ENCODE data around the gene ETV3.
"Not testable (repeated sequence)": the region's sequence is repeated elsewhere in the genome, so short reads cannot be mapped to it uniquely, and the experiment has no call there.

The ETV3 gene

DNA sequence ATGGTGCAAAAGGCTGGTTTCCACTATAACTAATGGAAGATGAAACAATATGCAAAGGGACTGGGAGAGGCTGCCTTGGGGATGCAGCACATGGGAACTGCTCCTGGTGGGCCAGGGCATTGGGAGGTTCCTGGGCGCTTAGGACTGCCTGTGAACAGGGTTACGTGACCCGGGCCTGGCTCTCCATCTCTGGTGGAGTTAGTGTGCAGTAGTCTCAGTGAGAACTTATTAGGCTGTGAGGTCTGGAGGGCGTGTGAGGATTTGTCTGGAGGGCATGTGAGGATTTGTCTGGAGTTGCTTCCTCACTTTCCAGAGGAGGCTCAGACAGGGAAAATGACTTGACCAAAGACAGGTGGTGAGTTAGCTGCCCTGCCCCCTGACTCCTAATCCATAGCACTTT is 37.0 kb downstream of the ETV3 start:
- H3K27ac ChIP-seq (ENCODE audit: low read length): no peak overlapping the region
- no peaks in the 10 kb centered on the region for H4K20me1 ChIP-seq (ENCODE audit: insufficient read depth, low read length)
- H3K4me1 ChIP-seq (ENCODE audit: low read length): peaks cover 41% of the 10 kb centered on the region
- H3K4me2 ChIP-seq (ENCODE audit: low read length): no peak overlapping the region
- H3K36me3 ChIP-seq (replicated peaks; ENCODE audit: low read depth, low read length): no peaks in the 10 kb centered on the region
- no peak overlapping the region for H3K4me3 ChIP-seq (ENCODE audit: low read length)
- no peak overlapping the region for H3K9ac ChIP-seq (ENCODE audit: low read length)
- H2AFZ ChIP-seq (ENCODE audit: low read depth, low read length): no peak overlapping the region
- TF ChIP-seq, protein P1, sequence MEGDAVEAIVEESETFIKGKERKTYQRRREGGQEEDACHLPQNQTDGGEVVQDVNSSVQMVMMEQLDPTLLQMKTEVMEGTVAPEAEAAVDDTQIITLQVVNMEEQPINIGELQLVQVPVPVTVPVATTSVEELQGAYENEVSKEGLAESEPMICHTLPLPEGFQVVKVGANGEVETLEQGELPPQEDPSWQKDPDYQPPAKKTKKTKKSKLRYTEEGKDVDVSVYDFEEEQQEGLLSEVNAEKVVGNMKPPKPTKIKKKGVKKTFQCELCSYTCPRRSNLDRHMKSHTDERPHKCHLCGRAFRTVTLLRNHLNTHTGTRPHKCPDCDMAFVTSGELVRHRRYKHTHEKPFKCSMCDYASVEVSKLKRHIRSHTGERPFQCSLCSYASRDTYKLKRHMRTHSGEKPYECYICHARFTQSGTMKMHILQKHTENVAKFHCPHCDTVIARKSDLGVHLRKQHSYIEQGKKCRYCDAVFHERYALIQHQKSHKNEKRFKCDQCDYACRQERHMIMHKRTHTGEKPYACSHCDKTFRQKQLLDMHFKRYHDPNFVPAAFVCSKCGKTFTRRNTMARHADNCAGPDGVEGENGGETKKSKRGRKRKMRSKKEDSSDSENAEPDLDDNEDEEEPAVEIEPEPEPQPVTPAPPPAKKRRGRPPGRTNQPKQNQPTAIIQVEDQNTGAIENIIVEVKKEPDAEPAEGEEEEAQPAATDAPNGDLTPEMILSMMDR (IDR thresholded peaks at IDR 0.05; ENCODE audit: low read depth, low read length): no peak
- no peak for TF ChIP-seq EZH2phosphoT487 (IDR thresholded peaks at IDR 0.05; ENCODE audit: low read depth)
- no peaks in the 10 kb centered on the region for H3K9me3 ChIP-seq (ENCODE audit: insufficient read depth, low read length)
- H3K27me3 ChIP-seq (ENCODE audit: low read depth, low read length): no peaks in the 10 kb centered on the region
- H3K79me2 ChIP-seq (ENCODE audit: low read length): no peaks in the 10 kb centered on the region

DNA sequence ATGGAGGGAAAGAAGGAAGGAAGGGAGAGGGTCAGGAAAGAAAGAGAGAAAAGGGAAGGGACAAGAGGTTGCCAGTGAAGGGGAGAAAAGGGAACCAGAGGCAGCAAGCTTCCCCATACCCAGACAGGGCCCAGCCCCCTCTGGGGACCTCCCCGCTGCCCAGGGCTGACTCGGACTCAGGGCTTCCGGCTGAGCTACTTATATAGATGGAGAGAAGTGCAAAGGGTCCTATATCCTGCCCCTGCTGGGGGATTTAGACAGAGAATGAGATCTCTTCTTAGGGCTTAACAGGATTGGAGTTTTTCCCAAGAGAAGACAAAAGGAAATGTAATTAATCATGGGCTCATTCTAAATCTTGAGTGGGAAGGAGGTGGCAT is 38.6 kb downstream of the ETV3 start, which contains the start of gene ETV3L:
Gene ETV3L (minus strand): TSS at position 176 of the 377 bp plus-strand sequence. CDS start 285 bp downstream, outside the sequence.
- no peaks in the 10 kb centered on the region for H3K79me2 ChIP-seq (ENCODE audit: low read length)
- H3K9ac ChIP-seq (ENCODE audit: low read length): no peak within 1 kb of the TSS
- no peaks in the 10 kb centered on the region for H4K20me1 ChIP-seq (ENCODE audit: insufficient read depth, low read length)
- H3K27ac ChIP-seq (ENCODE audit: low read length): no peak within 1 kb of the TSS
- H3K4me3 ChIP-seq (ENCODE audit: low read length): no peak within 1 kb of the TSS
- H2AFZ ChIP-seq (ENCODE audit: low read depth, low read length): no peak within 1 kb of the TSS
- TF ChIP-seq, protein P1 (IDR thresholded peaks at IDR 0.05; ENCODE audit: low read depth, low read length): no peak
- no peak for TF ChIP-seq EZH2phosphoT487 (IDR thresholded peaks at IDR 0.05; ENCODE audit: low read depth)
- H3K4me1 ChIP-seq (ENCODE audit: low read length): peaks cover 26% of the 10 kb centered on the region
- no peaks in the 10 kb centered on the region for H3K36me3 ChIP-seq (replicated peaks; ENCODE audit: low read depth, low read length)
- no peak within 1 kb of the TSS for H3K4me2 ChIP-seq (ENCODE audit: low read length)
- no peaks in the 10 kb centered on the region for H3K27me3 ChIP-seq (ENCODE audit: low read depth, low read length)
- H3K9me3 ChIP-seq (ENCODE audit: insufficient read depth, low read length): no peaks in the 10 kb centered on the region

DNA sequence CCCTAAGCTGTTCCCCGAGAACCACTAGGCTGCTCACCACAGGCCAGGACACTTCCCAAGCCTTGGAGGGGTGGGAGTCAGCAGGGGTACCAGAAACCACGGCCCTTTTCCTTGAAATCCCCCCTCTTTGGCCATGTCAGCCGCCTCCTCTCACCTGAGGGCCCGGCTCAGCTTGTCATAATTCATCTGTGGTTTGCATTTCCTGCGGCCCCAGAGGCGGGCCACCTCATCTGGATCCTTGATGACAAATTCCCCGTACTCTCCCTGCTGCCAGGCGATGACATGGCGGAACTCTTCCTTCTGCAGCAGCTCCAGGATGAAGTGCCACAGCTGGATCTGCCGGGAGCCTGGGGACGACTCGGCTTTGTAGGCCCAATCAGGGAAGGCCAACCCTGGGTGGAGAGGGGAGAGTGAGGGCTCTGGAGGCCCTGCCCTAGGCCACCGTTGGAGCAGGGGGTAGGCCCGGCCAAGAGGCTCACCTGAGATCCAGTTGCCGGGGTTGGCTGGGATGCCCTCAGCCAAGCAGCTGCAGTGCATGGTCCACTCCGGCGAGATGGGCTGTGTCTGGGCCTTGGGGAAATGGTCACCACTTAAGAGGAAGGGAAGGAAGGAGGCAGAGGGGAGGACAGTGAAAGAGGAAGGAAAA is 39.1 kb downstream of the ETV3 start:
- H2AFZ ChIP-seq (ENCODE audit: low read depth, low read length); H3K4me3 ChIP-seq (ENCODE audit: low read length); H3K9me3 ChIP-seq (ENCODE audit: insufficient read depth, low read length); H3K4me2 ChIP-seq (ENCODE audit: low read length); H3K36me3 ChIP-seq (replicated peaks; ENCODE audit: low read depth, low read length); H3K27me3 ChIP-seq (ENCODE audit: low read depth, low read length); H3K79me2 ChIP-seq (ENCODE audit: low read length); H3K9ac ChIP-seq (ENCODE audit: low read length); H3K27ac ChIP-seq (ENCODE audit: low read length); H4K20me1 ChIP-seq (ENCODE audit: insufficient read depth, low read length): not testable (repeated sequence)
- peaks cover 21% of the 10 kb centered on the region for H3K4me1 ChIP-seq (ENCODE audit: low read length)

DNA sequence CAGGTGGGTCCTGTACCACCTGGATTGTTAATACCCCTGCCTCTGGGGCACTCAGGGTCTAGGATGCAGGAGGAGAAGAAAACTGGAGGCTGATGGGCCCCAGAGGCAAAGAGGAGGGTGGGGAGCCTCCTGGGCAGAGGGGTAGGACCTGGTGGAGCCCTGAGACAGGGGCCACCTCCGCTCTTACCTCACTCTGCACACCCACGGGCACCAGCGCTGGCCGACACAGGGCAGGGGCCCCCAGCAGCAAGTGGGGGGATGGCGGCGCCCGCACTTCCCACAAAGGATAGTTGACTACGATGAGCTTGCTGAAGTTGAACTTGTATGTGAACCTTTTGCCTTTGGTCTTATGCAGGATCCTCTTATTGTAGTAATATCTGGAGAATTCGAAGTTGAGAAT is 39.7 kb downstream of the ETV3 start:
- no peaks in the 10 kb centered on the region for H4K20me1 ChIP-seq (ENCODE audit: insufficient read depth, low read length)
- no peak overlapping the region for H3K27ac ChIP-seq (ENCODE audit: low read length)
- H3K9me3 ChIP-seq (ENCODE audit: insufficient read depth, low read length): no peaks in the 10 kb centered on the region
- H3K79me2 ChIP-seq (ENCODE audit: low read length): no peaks in the 10 kb centered on the region
- H2AFZ ChIP-seq (ENCODE audit: low read depth, low read length): no peak overlapping the region
- no peak overlapping the region for H3K9ac ChIP-seq (ENCODE audit: low read length)
- no peaks in the 10 kb centered on the region for H3K27me3 ChIP-seq (ENCODE audit: low read depth, low read length)
- H3K4me2 ChIP-seq (ENCODE audit: low read length): no peak overlapping the region
- H3K36me3 ChIP-seq (replicated peaks; ENCODE audit: low read depth, low read length): no peaks in the 10 kb centered on the region
- no peak overlapping the region for H3K4me3 ChIP-seq (ENCODE audit: low read length)
- H3K4me1 ChIP-seq (ENCODE audit: low read length): peaks cover 15% of the 10 kb centered on the region
- no peak for TF ChIP-seq EZH2phosphoT487 (IDR thresholded peaks at IDR 0.05; ENCODE audit: low read depth)
- TF ChIP-seq, protein P1 (IDR thresholded peaks at IDR 0.05; ENCODE audit: low read depth, low read length): no peak
